CD14-positive monocyte (primary cell): ENCODE measurements around the gene CASQ1. TPM values are rescaled to one million over a fixed set of nuclear protein-coding genes. Genes with fewer than 3 reads are reported as not detected.

Experiments
- DNase-seq, 3 donors: peaks; one replicate each; pipeline ENCODE4 v3.0.0-alpha.2; 2011 to 2022
- H2AFZ ChIP-seq: 2 replicates; pipeline ENCODE4 v1.6.0; 2012; ENCODE audit warnings: mild to moderate bottlenecking, low read depth, low read length, inconsistent platforms; ENCODE audit not compliant: insufficient read depth, poor library complexity, severe bottlenecking
- H3K27ac ChIP-seq, 2 donors: 1 replicate in 1 of 2; 2 replicates in 1 of 2; pipeline ENCODE4 v1.5.1; 2012 to 2013; ENCODE audit warnings: low read length in 2 of 2, control low read depth in 1 of 2, inconsistent platforms in 1 of 2, low read depth in 1 of 2, mild to moderate bottlenecking in 1 of 2
- H3K27me3 ChIP-seq, 2 donors: one replicate each; pipeline versions ENCODE4 v1.6.0 to v1.6.1; 2011 to 2013; ENCODE audit warnings: low read length in 2 of 2; ENCODE audit not compliant: control insufficient read depth in 2 of 2, insufficient read depth in 2 of 2
- H3K36me3 ChIP-seq, 2 donors: replicated peaks in 1 of 2; 1 replicate in 1 of 2; 2 replicates in 1 of 2; pipeline versions ENCODE4 v1.5.1 to v1.6.1; 2012 to 2013; ENCODE audit warnings: low read length in 2 of 2, control low read depth in 1 of 2, inconsistent platforms in 1 of 2, mild to moderate bottlenecking in 1 of 2; ENCODE audit not compliant: insufficient read depth in 2 of 2, control insufficient read depth in 1 of 2
- H3K4me1 ChIP-seq, 2 donors: 1 replicate in 1 of 2; 2 replicates in 1 of 2; pipeline versions ENCODE4 v1.5.1 to v1.6.1; 2012 to 2013; ENCODE audit warnings: low read length in 2 of 2, control low read depth in 1 of 2, inconsistent platforms in 1 of 2, mild to moderate bottlenecking in 1 of 2, moderate library complexity in 1 of 2; ENCODE audit not compliant: insufficient read depth in 2 of 2, control insufficient read depth in 1 of 2
- H3K4me2 ChIP-seq: replicated peaks from 2 replicates; pipeline ENCODE3; 2012; ENCODE audit warnings: low read length, moderate library complexity, mild to moderate bottlenecking; ENCODE audit not compliant: poor library complexity, severe bottlenecking; ENCODE audit errors: extremely low read depth
- H3K4me3 ChIP-seq, 3 experiments: fragments of 200-600 bp in 1 of 3; sonication (generic) in 1 of 3; replicated peaks in 1 of 3; 1 replicate in 2 of 3; 2 replicates in 1 of 3; pipeline ENCODE4 v1.5.1; 2011 to 2013; ENCODE audit warnings: low read length in 3 of 3, mild to moderate bottlenecking in 3 of 3, control low read depth in 2 of 3, low read depth in 2 of 3, inconsistent platforms in 1 of 3, moderate library complexity in 1 of 3
- H3K79me2 ChIP-seq: 2 replicates; pipeline ENCODE4 v1.6.0; 2012; ENCODE audit warnings: mild to moderate bottlenecking, control low read depth, inconsistent platforms, low read length, moderate library complexity; ENCODE audit not compliant: insufficient read depth
- H3K9ac ChIP-seq: 2 replicates; pipeline ENCODE4 v1.6.0; 2017; ENCODE audit warnings: low read length, mild to moderate bottlenecking; ENCODE audit not compliant: insufficient read depth, poor library complexity, severe bottlenecking
- H3K9me3 ChIP-seq, 2 donors: replicated peaks in 1 of 2; 1 replicate in 1 of 2; 2 replicates in 1 of 2; pipeline versions ENCODE4 v1.5.1 to v1.6.1; 2012 to 2013; ENCODE audit warnings: low read length in 2 of 2, control low read depth in 1 of 2; ENCODE audit not compliant: control insufficient read depth in 1 of 2, insufficient read depth in 1 of 2
- H4K20me1 ChIP-seq: 2 replicates; pipeline ENCODE4 v1.6.0; 2012; ENCODE audit warnings: mild to moderate bottlenecking, low read length, control low read depth, moderate library complexity; ENCODE audit not compliant: insufficient read depth
- H3K27ac Mint-ChIP-seq, 7 donors: one replicate each; pipeline ENCODE4 v1.8.0; 2020; ENCODE audit warnings: mild to moderate bottlenecking in 7 of 7, mixed read lengths in 7 of 7, moderate library complexity in 6 of 7, inconsistent platforms in 2 of 7
- H3K27me3 Mint-ChIP-seq, 3 donors: one replicate each; pipeline ENCODE4 v1.8.0; 2021 to 2022; ENCODE audit warnings: low read depth in 3 of 3, mild to moderate bottlenecking in 3 of 3, mixed read lengths in 3 of 3, moderate library complexity in 3 of 3, inconsistent platforms in 1 of 3
- H3K36me3 Mint-ChIP-seq, 2 donors: one replicate each; pipeline ENCODE4 v1.8.0; 2020; ENCODE audit warnings: mixed read lengths in 2 of 2, inconsistent platforms in 1 of 2, mild to moderate bottlenecking in 1 of 2
- H3K4me1 Mint-ChIP-seq: one replicate; pipeline ENCODE4 v1.8.0; 2020; ENCODE audit warnings: mild to moderate bottlenecking, mixed read lengths
- H3K4me3 Mint-ChIP-seq, 2 donors: one replicate each; pipeline ENCODE4 v1.8.0; 2020; ENCODE audit warnings: mild to moderate bottlenecking in 2 of 2, mixed read lengths in 2 of 2, moderate library complexity in 1 of 2
- H3K9me3 Mint-ChIP-seq, 7 donors: one replicate each; pipeline ENCODE4 v1.8.0; 2020 to 2022; ENCODE audit warnings: mixed read lengths in 7 of 7, mild to moderate bottlenecking in 6 of 7, moderate library complexity in 6 of 7, inconsistent platforms in 2 of 7
- WGBS: methylation state at CpG from one replicate; pipeline ENCODE4 v1.1.5; 2013; ENCODE audit warnings: missing lambda C conversion rate; ENCODE audit not compliant: insufficient coverage; 5-methylcytosine and 5-hydroxymethylcytosine counted together
- intact Hi-C, 2 donors: fragments of 100-400 bp; cut with micrococcal nuclease; formaldehyde crosslinking; loops; one replicate each; pipeline versions ENCODE4 v1.15.0 to v1.15.1; 2023
- polyA plus RNA-seq, 3 donors: library from polyadenylated mRNA; depleted of rRNA in 1 of 3; unstranded in 2 of 3; stranded (reverse) in 1 of 3; fragments of 300-500 nt in 2 of 3; fragments of >200 nt in 1 of 3; fragmentation: Illumina TruSeq in 2 of 3; gene quantifications; 1 replicate in 2 of 3; 2 replicates in 1 of 3; pipeline ENCODE4 v1.2.3, GENCODE V29; 2012 to 2021
- TF ChIP-seq, protein P1 (sequence below): fragments of 200-600 bp; IDR thresholded peaks from one replicate; pipeline ENCODE4 v1.8.0; 2022; ENCODE audit warnings: antibody characterized with exemption, mild to moderate bottlenecking

The CASQ1 gene
- polyA plus RNA-seq, 3 donors, result 0.09 to 11.1 TPM; not detected in 1

DNA sequence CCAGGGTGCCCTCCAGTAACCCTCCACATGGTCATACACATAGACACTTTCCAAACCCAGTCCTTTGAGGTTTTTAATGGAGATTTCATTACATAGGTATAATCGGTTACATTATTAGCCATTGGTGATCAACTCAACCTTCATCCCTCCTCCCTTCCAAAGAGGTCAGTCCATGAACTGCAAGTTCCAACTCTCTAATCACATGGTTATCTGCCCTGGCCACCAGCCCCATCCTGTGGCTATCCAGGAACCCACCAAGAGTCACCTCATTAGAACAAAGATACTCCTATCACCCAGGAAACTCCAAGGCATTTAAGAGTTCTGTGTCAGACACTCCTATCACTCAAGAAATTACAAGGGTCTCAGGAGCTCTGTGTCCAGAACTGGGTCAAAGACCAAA is 26.8 kb upstream of the CASQ1 start:
- WGBS, result no CpG with 5 or more reads among the region's 1 CpG
- Histone ChIP-seq H2AFZ (no peak overlapping the region), H3K27me3 (no peaks in the 10 kb centered on the region), H3K79me2 (no peaks in the 10 kb centered on the region), H3K9me3 (no peaks in the 10 kb centered on the region), H3K36me3 (no peaks in the 10 kb centered on the region), H3K4me3 (peak overlapping the region in 1 of 3 experiments; percentile 0), H3K27ac (peak overlapping the region in 1 of 2 donors; percentile 80), H3K9ac (no peak overlapping the region), H3K4me2 (no peak overlapping the region), H4K20me1 (no peaks in the 10 kb centered on the region), H3K4me1 (peaks cover 68 to 77% of the 10 kb centered on the region in 2 donors)
- Mint-ChIP-seq H3K36me3 (no peaks in the 10 kb centered on the region), H3K4me1 (peaks cover 54% of the 10 kb centered on the region), H3K9me3 (no peaks in the 10 kb centered on the region), H3K27ac (peak overlapping the region in 2 of 7 donors; percentile 46 to 53), H3K4me3 (no peak overlapping the region), H3K27me3 (peaks cover 1 to 7% (median 1%) of the 10 kb centered on the region in 3 donors)
- TF ChIP-seq, protein P1, sequence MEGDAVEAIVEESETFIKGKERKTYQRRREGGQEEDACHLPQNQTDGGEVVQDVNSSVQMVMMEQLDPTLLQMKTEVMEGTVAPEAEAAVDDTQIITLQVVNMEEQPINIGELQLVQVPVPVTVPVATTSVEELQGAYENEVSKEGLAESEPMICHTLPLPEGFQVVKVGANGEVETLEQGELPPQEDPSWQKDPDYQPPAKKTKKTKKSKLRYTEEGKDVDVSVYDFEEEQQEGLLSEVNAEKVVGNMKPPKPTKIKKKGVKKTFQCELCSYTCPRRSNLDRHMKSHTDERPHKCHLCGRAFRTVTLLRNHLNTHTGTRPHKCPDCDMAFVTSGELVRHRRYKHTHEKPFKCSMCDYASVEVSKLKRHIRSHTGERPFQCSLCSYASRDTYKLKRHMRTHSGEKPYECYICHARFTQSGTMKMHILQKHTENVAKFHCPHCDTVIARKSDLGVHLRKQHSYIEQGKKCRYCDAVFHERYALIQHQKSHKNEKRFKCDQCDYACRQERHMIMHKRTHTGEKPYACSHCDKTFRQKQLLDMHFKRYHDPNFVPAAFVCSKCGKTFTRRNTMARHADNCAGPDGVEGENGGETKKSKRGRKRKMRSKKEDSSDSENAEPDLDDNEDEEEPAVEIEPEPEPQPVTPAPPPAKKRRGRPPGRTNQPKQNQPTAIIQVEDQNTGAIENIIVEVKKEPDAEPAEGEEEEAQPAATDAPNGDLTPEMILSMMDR, result no peak
- intact Hi-C loops, result no loop called here
- peak in 1 of 3 donors; percentile 21 for DNase-seq

DNA sequence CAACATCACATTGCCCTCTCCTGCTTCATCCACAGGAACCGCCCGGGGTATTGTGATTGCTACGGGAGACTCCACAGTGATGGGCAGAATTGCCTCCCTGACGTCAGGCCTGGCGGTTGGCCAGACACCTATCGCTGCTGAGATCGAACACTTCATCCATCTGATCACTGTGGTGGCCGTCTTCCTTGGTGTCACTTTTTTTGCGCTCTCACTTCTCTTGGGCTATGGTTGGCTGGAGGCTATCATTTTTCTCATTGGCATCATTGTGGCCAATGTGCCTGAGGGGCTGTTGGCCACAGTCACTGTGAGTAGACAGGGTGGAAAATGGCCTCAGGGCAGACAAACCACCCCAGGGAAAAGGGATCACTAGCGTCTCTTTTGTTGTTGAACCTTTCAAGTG is 26.3 kb upstream of the CASQ1 start:
- Histone ChIP-seq H3K4me2 (no peak overlapping the region), H3K79me2 (no peaks in the 10 kb centered on the region), H4K20me1 (no peaks in the 10 kb centered on the region), H2AFZ (no peak overlapping the region), H3K9me3 (no peaks in the 10 kb centered on the region), H3K9ac (no peak overlapping the region), H3K4me3 (no peak overlapping the region), H3K27ac (no peak overlapping the region), H3K27me3 (no peaks in the 10 kb centered on the region), H3K36me3 (no peaks in the 10 kb centered on the region), H3K4me1 (peaks cover 73 to 82% of the 10 kb centered on the region in 2 donors)
- TF ChIP-seq, protein P1, result no peak
- peaks cover 1 to 6% (median 1%) of the 10 kb centered on the region in 3 donors for H3K27me3 Mint-ChIP-seq
- WGBS, result 85% methylated on average over 6 of the region's 10 CpGs
- H3K4me1 Mint-ChIP-seq, result peaks cover 59% of the 10 kb centered on the region
- no peaks in the 10 kb centered on the region for H3K36me3 Mint-ChIP-seq
- H3K9me3 Mint-ChIP-seq, result no peaks in the 10 kb centered on the region
- H3K4me3 Mint-ChIP-seq, result no peak overlapping the region
- intact Hi-C loops, result no loop called here
- no peak for DNase-seq
- H3K27ac Mint-ChIP-seq, result peak overlapping the region in 1 of 7 donors; percentile 39
